Measurements from ENCODE around the gene FOXK1.

GRCh38 chr7:4775848-4776623, 93.9 kb downstream of the FOXK1 start:
- TF ChIP-seq CTCF (CRISPR knock-in tag; IDR thresholded peaks at IDR 0.05), result no peak
- no peak for TF ChIP-seq POLR2A (IDR thresholded peaks at IDR 0.05; ENCODE audit: insufficient read depth in 1 of 2, low read depth in 2 of 2, low read length in 2 of 2)
- no peak for TF ChIP-seq ELF4 (CRISPR knock-in tag; IDR thresholded peaks at IDR 0.05; ENCODE audit: borderline replicate concordance)
- TF ChIP-seq ZNF761 (CRISPR knock-in tag; conservative IDR thresholded peaks at IDR 0.05), result no peak
- TF ChIP-seq ZNF232 (CRISPR knock-in tag; IDR thresholded peaks at IDR 0.05; ENCODE audit: borderline replicate concordance), result no peak
- no peak for TF ChIP-seq HOXA5 (CRISPR knock-in tag; IDR thresholded peaks at IDR 0.05)
- TF ChIP-seq ZNF513 (CRISPR knock-in tag; conservative IDR thresholded peaks at IDR 0.05), result no peak
- no peak for TF ChIP-seq SMARCE1 (IDR thresholded peaks at IDR 0.05; ENCODE audit: borderline replicate concordance)
- no peak for TF ChIP-seq EZH2 (conservative IDR thresholded peaks at IDR 0.05; ENCODE audit: low read depth, low read length)
- no peak for TF ChIP-seq CHD2 (IDR thresholded peaks at IDR 0.05; ENCODE audit: low read depth, low read length)
- no peak for TF ChIP-seq RORA (CRISPR knock-in tag; IDR thresholded peaks at IDR 0.05)

Data from HepG2 (cell line).